Activated naive CD4-positive, alpha-beta T cell treated with anti-CD3 and anti-CD28 coated beads, Interleukin-2, amount 50 U/mL, for 24 hours (primary cell): ENCODE measurements around the gene CDC14A.

Source experiments
- H3K27ac Mint-ChIP-seq: one replicate; pipeline ENCODE4 v1.8.0; 2021; ENCODE audit warnings: mild to moderate bottlenecking, mixed read lengths
- H3K27me3 Mint-ChIP-seq: one replicate; pipeline ENCODE4 v1.8.0; 2021; ENCODE audit warnings: mixed read lengths
- H3K36me3 Mint-ChIP-seq: one replicate; pipeline ENCODE4 v1.8.0; 2021; ENCODE audit warnings: mixed read lengths
- H3K4me1 Mint-ChIP-seq: one replicate; pipeline ENCODE4 v1.8.0; 2021; ENCODE audit warnings: mixed read lengths
- H3K4me3 Mint-ChIP-seq: one replicate; pipeline ENCODE4 v1.8.0; 2021; ENCODE audit warnings: mild to moderate bottlenecking, mixed read lengths
- H3K9me3 Mint-ChIP-seq: one replicate; pipeline ENCODE4 v1.8.0; 2021; ENCODE audit warnings: mixed read lengths

The CDC14A gene

GRCh38 chr1:100494393-100495084 is 142.2 kb downstream of the CDC14A start:
- Mint-ChIP-seq H3K36me3 (peaks cover 24% of the 10 kb centered on the region), H3K4me3 (no peak overlapping the region), H3K27ac (no peak overlapping the region), H3K9me3 (no peaks in the 10 kb centered on the region), H3K4me1 (no peaks in the 10 kb centered on the region), H3K27me3 (no peaks in the 10 kb centered on the region)

- no peak overlapping the region for H3K27ac Mint-ChIP-seq
- no peaks in the 10 kb centered on the region for H3K9me3 Mint-ChIP-seq
- H3K36me3 Mint-ChIP-seq: peaks cover 28% of the 10 kb centered on the region
These were observed 144.6 kb downstream of the CDC14A start for GRCh38 chr1:100496896-100497295.

GRCh38 chr1:100497796-100498195 is 145.5 kb downstream of the CDC14A start:
- no peaks in the 10 kb centered on the region for H3K9me3 Mint-ChIP-seq
- no peaks in the 10 kb centered on the region for H3K27me3 Mint-ChIP-seq
- H3K4me3 Mint-ChIP-seq: no peak overlapping the region
- no peak overlapping the region for H3K27ac Mint-ChIP-seq
- H3K36me3 Mint-ChIP-seq: peaks cover 28% of the 10 kb centered on the region
- H3K4me1 Mint-ChIP-seq: no peaks in the 10 kb centered on the region

More at GRCh38 chr1:100496896-100497295, 144.6 kb downstream of the CDC14A start:
- no peaks in the 10 kb centered on the region for H3K27me3 Mint-ChIP-seq
- no peaks in the 10 kb centered on the region for H3K4me1 Mint-ChIP-seq
- H3K4me3 Mint-ChIP-seq: no peak overlapping the region

- H3K9me3 Mint-ChIP-seq: no peaks in the 10 kb centered on the region
- no peaks in the 10 kb centered on the region for H3K4me1 Mint-ChIP-seq
- no peak overlapping the region for H3K4me3 Mint-ChIP-seq
- no peaks in the 10 kb centered on the region for H3K27me3 Mint-ChIP-seq
- peak overlapping the region; percentile 66 for H3K27ac Mint-ChIP-seq
- H3K36me3 Mint-ChIP-seq: peaks cover 29% of the 10 kb centered on the region
These were observed 147.0 kb downstream of the CDC14A start for GRCh38 chr1:100499194-100499811.

- Mint-ChIP-seq H3K9me3 (no peaks in the 10 kb centered on the region), H3K27me3 (no peaks in the 10 kb centered on the region), H3K27ac (no peak overlapping the region), H3K4me1 (no peaks in the 10 kb centered on the region), H3K36me3 (peaks cover 28% of the 10 kb centered on the region), H3K4me3 (no peak overlapping the region)
These were observed 149.9 kb downstream of the CDC14A start for GRCh38 chr1:100502052-100502792.

- H3K36me3 Mint-ChIP-seq: peaks cover 23% of the 10 kb centered on the region
- no peaks in the 10 kb centered on the region for H3K27me3 Mint-ChIP-seq
- no peaks in the 10 kb centered on the region for H3K9me3 Mint-ChIP-seq
- H3K4me3 Mint-ChIP-seq: no peak overlapping the region
- H3K4me1 Mint-ChIP-seq: peaks cover 12% of the 10 kb centered on the region
- no peak overlapping the region for H3K27ac Mint-ChIP-seq
These were observed 153.9 kb downstream of the CDC14A start for GRCh38 chr1:100506217-100506616.

- Mint-ChIP-seq H3K36me3 (peaks cover 17% of the 10 kb centered on the region), H3K4me3 (no peak overlapping the region), H3K27ac (no peak overlapping the region), H3K9me3 (no peaks in the 10 kb centered on the region), H3K27me3 (no peaks in the 10 kb centered on the region), H3K4me1 (peaks cover 15% of the 10 kb centered on the region)
These were observed 158.1 kb downstream of the CDC14A start for GRCh38 chr1:100510451-100510850.

- H3K4me1 Mint-ChIP-seq: peaks cover 15% of the 10 kb centered on the region
- no peaks in the 10 kb centered on the region for H3K27me3 Mint-ChIP-seq
These were observed 158.8 kb downstream of the CDC14A start for GRCh38 chr1:100511058-100511457.

GRCh38 chr1:100511773-100512172 is 159.5 kb downstream of the CDC14A start:
- Mint-ChIP-seq H3K4me3 (no peak overlapping the region), H3K27ac (no peak overlapping the region), H3K36me3 (peaks cover 15% of the 10 kb centered on the region), H3K4me1 (peaks cover 16% of the 10 kb centered on the region), H3K27me3 (no peaks in the 10 kb centered on the region), H3K9me3 (no peaks in the 10 kb centered on the region)

More at GRCh38 chr1:100511058-100511457, 158.8 kb downstream of the CDC14A start:
- Mint-ChIP-seq H3K27ac (no peak overlapping the region), H3K4me3 (no peak overlapping the region), H3K36me3 (peaks cover 17% of the 10 kb centered on the region), H3K9me3 (no peaks in the 10 kb centered on the region)

- Mint-ChIP-seq H3K9me3 (no peaks in the 10 kb centered on the region), H3K27ac (no peak overlapping the region), H3K36me3 (peaks cover 17% of the 10 kb centered on the region), H3K27me3 (no peaks in the 10 kb centered on the region), H3K4me3 (no peak overlapping the region), H3K4me1 (peaks cover 19% of the 10 kb centered on the region)
These were observed 160.6 kb downstream of the CDC14A start for GRCh38 chr1:100512803-100513352.

GRCh38 chr1:100516857-100517256 is 164.6 kb downstream of the CDC14A start:
- H3K27ac Mint-ChIP-seq: peak overlapping the region; percentile 63
- no peaks in the 10 kb centered on the region for H3K27me3 Mint-ChIP-seq
- H3K9me3 Mint-ChIP-seq: no peaks in the 10 kb centered on the region
- peaks cover 10% of the 10 kb centered on the region for H3K4me1 Mint-ChIP-seq
- peaks cover 10% of the 10 kb centered on the region for H3K36me3 Mint-ChIP-seq
- H3K4me3 Mint-ChIP-seq: no peak overlapping the region

GRCh38 chr1:100517515-100517914 is 165.2 kb downstream of the CDC14A start:
- peaks cover 10% of the 10 kb centered on the region for H3K4me1 Mint-ChIP-seq
- H3K27ac Mint-ChIP-seq: no peak overlapping the region
- no peaks in the 10 kb centered on the region for H3K9me3 Mint-ChIP-seq
- no peaks in the 10 kb centered on the region for H3K27me3 Mint-ChIP-seq
- peaks cover 10% of the 10 kb centered on the region for H3K36me3 Mint-ChIP-seq
- H3K4me3 Mint-ChIP-seq: no peak overlapping the region

GRCh38 chr1:100518023-100518422 is 165.7 kb downstream of the CDC14A start:
- H3K36me3 Mint-ChIP-seq: peaks cover 10% of the 10 kb centered on the region
- peaks cover 10% of the 10 kb centered on the region for H3K4me1 Mint-ChIP-seq
- peak overlapping the region; percentile 12 for H3K27ac Mint-ChIP-seq
- H3K4me3 Mint-ChIP-seq: no peak overlapping the region
- no peaks in the 10 kb centered on the region for H3K27me3 Mint-ChIP-seq
- H3K9me3 Mint-ChIP-seq: no peaks in the 10 kb centered on the region

GRCh38 chr1:100523038-100523652 is 170.8 kb downstream of the CDC14A start:
- Mint-ChIP-seq H3K27me3 (no peaks in the 10 kb centered on the region), H3K9me3 (no peaks in the 10 kb centered on the region), H3K36me3 (peaks cover 4% of the 10 kb centered on the region), H3K4me3 (no peak overlapping the region), H3K27ac (no peak overlapping the region), H3K4me1 (peaks cover 3% of the 10 kb centered on the region)

GRCh38 chr1:100524355-100524754 is 172.0 kb downstream of the CDC14A start:
- Mint-ChIP-seq H3K9me3 (no peaks in the 10 kb centered on the region), H3K27me3 (no peaks in the 10 kb centered on the region), H3K27ac (no peak overlapping the region), H3K4me1 (peaks cover 3% of the 10 kb centered on the region), H3K36me3 (peaks cover 2% of the 10 kb centered on the region), H3K4me3 (no peak overlapping the region)
